Liver (tissue), 10 donors: ENCODE results near the gene ARMC7. TPM values are rescaled to one million over a fixed set of nuclear protein-coding genes. Genes with fewer than 3 reads are reported as not detected.

ENCODE experiments used
- DNase-seq: peaks from one replicate; pipeline ENCODE4 v3.0.0-alpha.2; 2017; ENCODE audit warnings: low spot score
- H3K27ac ChIP-seq, 2 donors: one replicate each; pipeline ENCODE4 v1.7.0; 2013; ENCODE audit warnings: inconsistent platforms in 2 of 2, low read length in 2 of 2, control low read depth in 1 of 2, low read depth in 1 of 2, mild to moderate bottlenecking in 1 of 2
- H3K27me3 ChIP-seq, 4 donors: one replicate each; pipeline versions ENCODE4 v1.6.1 to v1.7.0; 2013; ENCODE audit warnings: low read length in 3 of 4, inconsistent platforms in 1 of 4, mild to moderate bottlenecking in 1 of 4, moderate library complexity in 1 of 4; ENCODE audit not compliant: control insufficient read depth in 4 of 4, insufficient read depth in 4 of 4
- H3K36me3 ChIP-seq, 4 donors: one replicate each; pipeline versions ENCODE4 v1.6.1 to v1.7.0; 2013; ENCODE audit warnings: low read length in 3 of 4, mild to moderate bottlenecking in 3 of 4, low read depth in 1 of 4, moderate library complexity in 1 of 4; ENCODE audit not compliant: control insufficient read depth in 4 of 4, insufficient read depth in 3 of 4
- H3K4me1 ChIP-seq, 4 donors: one replicate each; pipeline versions ENCODE4 v1.6.1 to v1.7.0; 2013; ENCODE audit warnings: low read length in 3 of 4, mild to moderate bottlenecking in 3 of 4, moderate library complexity in 1 of 4; ENCODE audit not compliant: control insufficient read depth in 4 of 4, insufficient read depth in 4 of 4
- H3K4me3 ChIP-seq, 3 donors: one replicate each; pipeline versions ENCODE4 v1.6.1 to v1.7.0; 2013; ENCODE audit warnings: low read length in 3 of 3, control low read depth in 1 of 3, low read depth in 1 of 3, mild to moderate bottlenecking in 1 of 3
- H3K9ac ChIP-seq, 2 donors: one replicate each; pipeline ENCODE4 v1.7.0; 2013; ENCODE audit warnings: low read length in 2 of 2, mild to moderate bottlenecking in 2 of 2, moderate library complexity in 2 of 2, control low read depth in 1 of 2, low read depth in 1 of 2
- H3K9me3 ChIP-seq, 4 donors: one replicate each; pipeline versions ENCODE4 v1.6.1 to v1.7.0; 2013; ENCODE audit warnings: low read length in 3 of 4; ENCODE audit not compliant: control insufficient read depth in 4 of 4
- CTCF ChIP-seq: fragments of 150-350 bp; IDR thresholded peaks from 2 replicates; pipeline ENCODE4 v1.5.1; 2017; ENCODE audit warnings: improper control_type of control experiment, low read depth, low read length; ENCODE audit not compliant: missing input control
- EGR1 ChIP-seq, 2 donors: IDR thresholded peaks; 2 replicates each; pipeline ENCODE4 v1.6.1; 2016 to 2018; ENCODE audit warnings: antibody characterized with exemption in 2 of 2, low read depth in 2 of 2
- FOXA2 ChIP-seq: IDR thresholded peaks from 2 replicates; pipeline ENCODE4 v1.6.1; 2016; ENCODE audit warnings: antibody characterized with exemption
- GABPA ChIP-seq, 2 donors: IDR thresholded peaks in 1 of 2; conservative IDR thresholded peaks in 1 of 2; 2 replicates each; pipeline ENCODE4 v1.6.1; 2016; ENCODE audit warnings: antibody characterized with exemption in 2 of 2, mild to moderate bottlenecking in 1 of 2, moderate library complexity in 1 of 2
- HNF4A ChIP-seq, 2 donors: conservative IDR thresholded peaks; 2 replicates each; pipeline ENCODE4 v1.6.1; 2016; ENCODE audit warnings: antibody characterized with exemption in 2 of 2, mild to moderate bottlenecking in 2 of 2
- JUND ChIP-seq, 2 donors: IDR thresholded peaks; 2 replicates each; pipeline ENCODE4 v1.6.1; 2016; ENCODE audit warnings: antibody characterized with exemption in 2 of 2
- NR2F2 ChIP-seq: IDR thresholded peaks from 2 replicates; pipeline ENCODE4 v1.6.1; 2016; ENCODE audit warnings: antibody characterized with exemption
- RAD21 ChIP-seq, 2 donors: IDR thresholded peaks; 2 replicates each; pipeline ENCODE4 v1.6.1; 2016; ENCODE audit warnings: antibody characterized with exemption in 2 of 2, mild to moderate bottlenecking in 2 of 2
- REST ChIP-seq: IDR thresholded peaks from 2 replicates; pipeline ENCODE4 v1.6.1; 2016; ENCODE audit warnings: antibody characterized with exemption, mild to moderate bottlenecking
- RXRA ChIP-seq, 2 donors: IDR thresholded peaks; 2 replicates each; pipeline ENCODE4 v1.6.1; 2017 to 2018; ENCODE audit warnings: antibody characterized with exemption in 2 of 2, mild to moderate bottlenecking in 1 of 2
- SP1 ChIP-seq: IDR thresholded peaks from 2 replicates; pipeline ENCODE4 v1.6.1; 2018; ENCODE audit warnings: antibody characterized with exemption, mild to moderate bottlenecking
- TAF1 ChIP-seq: conservative IDR thresholded peaks from 2 replicates; pipeline ENCODE4 v1.6.1; 2016; ENCODE audit warnings: antibody characterized with exemption, mild to moderate bottlenecking
- YY1 ChIP-seq: IDR thresholded peaks from 2 replicates; pipeline ENCODE4 v1.6.1; 2016; ENCODE audit warnings: antibody characterized with exemption, mild to moderate bottlenecking
- WGBS: extraction: QIAGEN DNeasy Blood & Tissue Kit; methylation state at CpG from one replicate; pipeline ENCODE4 v1.1.7; 2013; 5-methylcytosine and 5-hydroxymethylcytosine counted together
- polyA plus RNA-seq, 2 donors: library from polyadenylated mRNA; stranded (reverse) in 1 of 2; unstranded in 1 of 2; fragments of 200-250 nt in 1 of 2; fragments of >200 nt in 1 of 2; fragmentation: Nextera tagmentation in 1 of 2; extraction: Ambion mirVana in 1 of 2; gene quantifications; one replicate each; pipeline versions ENCODE4 v1.2.1 to v1.2.3, GENCODE V29; 2013 to 2015
- small RNA-seq: library from RNA; depleted of rRNA; stranded (forward); fragments of <200 nt; gene quantifications from one replicate; pipeline ENCODE3, GENCODE V24; 2014
- total RNA-seq, 2 donors: library from RNA; depleted of rRNA; stranded (reverse); fragments of >200 nt; gene quantifications; one replicate each; pipeline ENCODE4 v1.2.3, GENCODE V29; 2014
- donor health status: healthy.
- donor health status: healthy.
- donor health status: healthy.
- donor health status: healthy.
- donor health status: healthy.

ARMC7 gene
- total and polyA plus RNA-seq, 4 donors, result 1.7 to 6.6 (median 3.7) TPM

- Histone ChIP-seq H3K27me3 (no peaks in the 10 kb centered on the region), H3K4me1 (peaks cover 0 to 10% (median 6%) of the 10 kb centered on the region in 4 donors), H3K27ac (no peak overlapping the region), H3K9me3 (no peaks in the 10 kb centered on the region), H3K9ac (no peak overlapping the region), H3K36me3 (peaks cover 7 to 36% (median 28%) of the 10 kb centered on the region in 4 donors), H3K4me3 (no peak overlapping the region)
- no peak for DNase-seq
- WGBS, result 87% methylated on average over 5 of the region's 5 CpGs
- no peak for TF ChIP-seq TAF1
- no peak for TF ChIP-seq JUND (IDR thresholded peaks at IDR 0.05)
- no peak for TF ChIP-seq NR2F2
Measured at GRCh38 chr17:75176625-75177024, 66.9 kb downstream of the ARMC7 start.

GRCh38 chr17:75178453-75178852, 68.7 kb downstream of the ARMC7 start:
- no peak overlapping the region for H3K27ac ChIP-seq
- H3K36me3 ChIP-seq, result peaks cover 7 to 27% (median 23%) of the 10 kb centered on the region in 4 donors
- 94% methylated on average over 6 of the region's 6 CpGs for WGBS
- TF ChIP-seq REST, result no peak
- no peak for TF ChIP-seq GABPA (IDR thresholded peaks at IDR 0.05 in 1 of 2, conservative IDR thresholded peaks at IDR 0.05 in 1 of 2)
- no peak for TF ChIP-seq CTCF
- TF ChIP-seq EGR1 (IDR thresholded peaks at IDR 0.05; ENCODE audit: low read depth in 2 of 2), result no peak
- TF ChIP-seq HNF4A (conservative IDR thresholded peaks at IDR 0.05), result no peak
- TF ChIP-seq SP1, result no peak
- TF ChIP-seq YY1, result no peak
- TF ChIP-seq RXRA (IDR thresholded peaks at IDR 0.05), result no peak
- TF ChIP-seq FOXA2, result no peak
- no peak for TF ChIP-seq RAD21 (IDR thresholded peaks at IDR 0.05)
- H3K9ac ChIP-seq, result no peak overlapping the region
- H3K4me1 ChIP-seq, result peaks cover 0 to 16% (median 6%) of the 10 kb centered on the region in 4 donors
- no peak for DNase-seq
- no peaks in the 10 kb centered on the region for H3K27me3 ChIP-seq
- H3K9me3 ChIP-seq, result no peaks in the 10 kb centered on the region
- no peak overlapping the region for H3K4me3 ChIP-seq

Small RNA genes lying within 50 kb of the gene (small RNA-seq; reads per million reads assigned to genes)
- gene AC111186.1 (not detected), gene RF00019 (not detected)

Other genes starting within 250 kb of the ARMC7 start
- 1 to 10 TPM; 3.9 to 5.3 TPM for gene FDXR, start 237.0 kb upstream of the ARMC7 start, total RNA-seq
- 10 to 100 TPM in 1 of 2 donors, 1 to 10 TPM in 1; 3.9 to 10.1 TPM for gene FDXR, start 237.0 kb upstream of the ARMC7 start, polyA plus RNA-seq
- gene FADS6, start 216.3 kb upstream of the ARMC7 start, total RNA-seq, result 1 to 10 TPM in 1 of 2 donors, not detected in 1; 7.1 TPM
- 1 to 10 TPM; 2.1 to 4.2 TPM for gene FADS6, start 216.3 kb upstream of the ARMC7 start, polyA plus RNA-seq
- under 1 TPM in 1 of 2 donors, not detected in 1; under 0.01 TPM for gene USH1G, start 186.7 kb upstream of the ARMC7 start, total RNA-seq
- not detected for gene USH1G, start 186.7 kb upstream of the ARMC7 start, polyA plus RNA-seq
- not detected for gene OTOP2, start 185.7 kb upstream of the ARMC7 start, total RNA-seq
- gene OTOP2, start 185.7 kb upstream of the ARMC7 start, polyA plus RNA-seq, result not detected
- not detected for gene OTOP3, start 174.1 kb upstream of the ARMC7 start, total RNA-seq
- not detected for gene OTOP3, start 174.1 kb upstream of the ARMC7 start, polyA plus RNA-seq
- gene HID1, start 137.2 kb upstream of the ARMC7 start, total RNA-seq, result 1 to 10 TPM; 2.7 to 6.2 TPM
- 1 to 10 TPM; 3.5 to 3.8 TPM for gene HID1, start 137.2 kb upstream of the ARMC7 start, polyA plus RNA-seq
- 1 to 10 TPM in 1 of 2 donors, under 1 TPM in 1; 0.70 to 1.5 TPM for gene CDR2L, start 122.3 kb upstream of the ARMC7 start, total RNA-seq
- 1 to 10 TPM in 1 of 2 donors, under 1 TPM in 1; 0.78 to 1.1 TPM for gene CDR2L, start 122.3 kb upstream of the ARMC7 start, polyA plus RNA-seq
- 10 to 100 TPM; 20.5 to 29.9 TPM for gene MRPL58, start 97.3 kb upstream of the ARMC7 start, total RNA-seq
- gene MRPL58, start 97.3 kb upstream of the ARMC7 start, polyA plus RNA-seq, result 10 to 100 TPM; 36.9 to 47.0 TPM
- 100 to 1,000 TPM; 102 to 128 TPM for gene ATP5PD, start 63.0 kb upstream of the ARMC7 start, total RNA-seq
- 100 to 1,000 TPM; 241 to 378 TPM for gene ATP5PD, start 63.0 kb upstream of the ARMC7 start, polyA plus RNA-seq
- gene KCTD2, start 62.7 kb upstream of the ARMC7 start, total RNA-seq, result 1 to 10 TPM; 5.6 to 8.2 TPM
- gene KCTD2, start 62.7 kb upstream of the ARMC7 start, polyA plus RNA-seq, result 1 to 10 TPM; 2.4 to 7.1 TPM
- 1 to 10 TPM; 3.0 to 4.5 TPM for gene SLC16A5, start 22.0 kb upstream of the ARMC7 start, total RNA-seq
- 1 to 10 TPM; 1.0 to 2.1 TPM for gene SLC16A5, start 22.0 kb upstream of the ARMC7 start, polyA plus RNA-seq
- 10 to 100 TPM; 13.6 to 27.2 TPM for gene NT5C, start 21.8 kb downstream of the ARMC7 start, total RNA-seq
- 10 to 100 TPM; 22.5 to 26.4 TPM for gene NT5C, start 21.8 kb downstream of the ARMC7 start, polyA plus RNA-seq
- 10 to 100 TPM; 20.5 to 47.8 TPM for gene JPT1, start 44.5 kb downstream of the ARMC7 start, total RNA-seq
- gene JPT1, start 44.5 kb downstream of the ARMC7 start, polyA plus RNA-seq, result 10 to 100 TPM; 41.1 to 46.8 TPM
- 10 to 100 TPM; 20.9 to 79.0 TPM for gene SUMO2, start 73.0 kb downstream of the ARMC7 start, total RNA-seq
- gene SUMO2, start 73.0 kb downstream of the ARMC7 start, polyA plus RNA-seq, result 100 to 1,000 TPM in 1 of 2 donors, 10 to 100 TPM in 1; 22.0 to 160 TPM
- 10 to 100 TPM; 27.9 to 36.3 TPM for gene NUP85, start 95.7 kb downstream of the ARMC7 start, total RNA-seq
- 10 to 100 TPM; 15.2 to 31.2 TPM for gene NUP85, start 95.7 kb downstream of the ARMC7 start, polyA plus RNA-seq
- gene GGA3, start 151.6 kb downstream of the ARMC7 start, total RNA-seq, result 10 to 100 TPM in 1 of 2 donors, 1 to 10 TPM in 1; 8.8 to 17.3 TPM
- gene GGA3, start 151.6 kb downstream of the ARMC7 start, polyA plus RNA-seq, result 1 to 10 TPM; 4.6 to 9.5 TPM
- gene MRPS7, start 151.9 kb downstream of the ARMC7 start, total RNA-seq, result 10 to 100 TPM; 24.1 to 33.0 TPM
- 10 to 100 TPM; 45.8 to 58.9 TPM for gene MRPS7, start 151.9 kb downstream of the ARMC7 start, polyA plus RNA-seq
- gene MIF4GD, start 161.3 kb downstream of the ARMC7 start, total RNA-seq, result 1 to 10 TPM; 6.2 to 8.6 TPM
- gene MIF4GD, start 161.3 kb downstream of the ARMC7 start, polyA plus RNA-seq, result 10 to 100 TPM; 10.8 to 13.6 TPM
- gene SLC25A19, start 179.5 kb downstream of the ARMC7 start, total RNA-seq, result 1 to 10 TPM; 8.0 to 9.5 TPM
- gene SLC25A19, start 179.5 kb downstream of the ARMC7 start, polyA plus RNA-seq, result 1 to 10 TPM; 4.7 to 5.2 TPM